Neural crest cell (in vitro differentiated cells): Measurements from ENCODE around the gene ARHGAP35. TPM values are rescaled to one million over a fixed set of nuclear protein-coding genes. Genes with fewer than 3 reads are reported as not detected.

Experiments used
- DNase-seq: peaks from one replicate; pipeline ENCODE4 v3.0.0; 2021; ENCODE audit warnings: low read depth, mixed read lengths, low spot score
- H3K27ac Mint-ChIP-seq: one replicate; pipeline ENCODE4 v1.8.0; 2021; ENCODE audit warnings: mild to moderate bottlenecking, mixed read lengths; ENCODE audit not compliant: unreplicated experiment
- H3K27me3 Mint-ChIP-seq: 2 replicates; pipeline ENCODE4 v1.8.0; 2021; ENCODE audit warnings: low read depth, mild to moderate bottlenecking, mixed read lengths
- H3K36me3 Mint-ChIP-seq: 2 replicates; pipeline ENCODE4 v1.8.0; 2021; ENCODE audit warnings: low read depth, mild to moderate bottlenecking, mixed read lengths
- H3K4me1 Mint-ChIP-seq: 2 replicates; pipeline ENCODE4 v1.8.0; 2021; ENCODE audit warnings: mixed read lengths
- H3K4me3 Mint-ChIP-seq: one replicate; pipeline ENCODE4 v1.8.0; 2021; ENCODE audit warnings: mild to moderate bottlenecking, mixed read lengths
- H3K9me3 Mint-ChIP-seq: 2 replicates; pipeline ENCODE4 v1.8.0; 2021; ENCODE audit warnings: mixed read lengths
- total RNA-seq: library from RNA; stranded (reverse); gene quantifications from 2 replicates; pipeline ENCODE4 v1.2.1, GENCODE V29; 2021
- TF ChIP-seq, protein P1 (sequence below): fragments of 200-600 bp; sonication (generic); conservative IDR thresholded peaks from 2 replicates; pipeline ENCODE4 v1.5.0; 2021; ENCODE audit warnings: antibody characterized with exemption, mild to moderate bottlenecking

The ARHGAP35 gene
- total RNA-seq, 1 donor from 2014 or later, result 82.5 TPM

DNA sequence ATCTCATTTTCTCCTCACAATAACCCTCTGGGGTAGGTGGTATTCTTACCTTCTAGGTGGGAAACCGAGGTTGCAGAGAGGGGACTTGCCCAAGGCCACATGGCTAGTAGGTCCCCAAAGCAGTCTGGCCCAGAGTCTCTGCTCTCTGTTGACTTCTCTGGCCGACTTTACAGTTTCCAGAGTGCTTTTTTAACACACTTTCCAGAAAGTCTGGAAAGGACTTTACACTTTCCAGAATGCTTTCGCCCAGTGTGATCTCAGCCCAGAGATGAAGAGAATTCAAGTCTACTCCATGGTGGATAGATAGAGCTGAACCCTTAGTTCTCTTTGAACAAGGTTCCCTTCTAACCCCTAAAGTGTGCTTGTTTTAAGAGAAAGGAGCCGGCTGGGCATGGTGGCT is 12.2 kb downstream of the ARHGAP35 start:
- no peak for DNase-seq
- Mint-ChIP-seq H3K9me3 (no peaks in the 10 kb centered on the region), H3K36me3 (peaks cover 7% of the 10 kb centered on the region), H3K4me1 (peaks cover 21% of the 10 kb centered on the region), H3K27ac (no peak overlapping the region), H3K4me3 (no peak overlapping the region), H3K27me3 (no peaks in the 10 kb centered on the region)
- TF ChIP-seq, protein P1, sequence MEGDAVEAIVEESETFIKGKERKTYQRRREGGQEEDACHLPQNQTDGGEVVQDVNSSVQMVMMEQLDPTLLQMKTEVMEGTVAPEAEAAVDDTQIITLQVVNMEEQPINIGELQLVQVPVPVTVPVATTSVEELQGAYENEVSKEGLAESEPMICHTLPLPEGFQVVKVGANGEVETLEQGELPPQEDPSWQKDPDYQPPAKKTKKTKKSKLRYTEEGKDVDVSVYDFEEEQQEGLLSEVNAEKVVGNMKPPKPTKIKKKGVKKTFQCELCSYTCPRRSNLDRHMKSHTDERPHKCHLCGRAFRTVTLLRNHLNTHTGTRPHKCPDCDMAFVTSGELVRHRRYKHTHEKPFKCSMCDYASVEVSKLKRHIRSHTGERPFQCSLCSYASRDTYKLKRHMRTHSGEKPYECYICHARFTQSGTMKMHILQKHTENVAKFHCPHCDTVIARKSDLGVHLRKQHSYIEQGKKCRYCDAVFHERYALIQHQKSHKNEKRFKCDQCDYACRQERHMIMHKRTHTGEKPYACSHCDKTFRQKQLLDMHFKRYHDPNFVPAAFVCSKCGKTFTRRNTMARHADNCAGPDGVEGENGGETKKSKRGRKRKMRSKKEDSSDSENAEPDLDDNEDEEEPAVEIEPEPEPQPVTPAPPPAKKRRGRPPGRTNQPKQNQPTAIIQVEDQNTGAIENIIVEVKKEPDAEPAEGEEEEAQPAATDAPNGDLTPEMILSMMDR, result no peak

DNA sequence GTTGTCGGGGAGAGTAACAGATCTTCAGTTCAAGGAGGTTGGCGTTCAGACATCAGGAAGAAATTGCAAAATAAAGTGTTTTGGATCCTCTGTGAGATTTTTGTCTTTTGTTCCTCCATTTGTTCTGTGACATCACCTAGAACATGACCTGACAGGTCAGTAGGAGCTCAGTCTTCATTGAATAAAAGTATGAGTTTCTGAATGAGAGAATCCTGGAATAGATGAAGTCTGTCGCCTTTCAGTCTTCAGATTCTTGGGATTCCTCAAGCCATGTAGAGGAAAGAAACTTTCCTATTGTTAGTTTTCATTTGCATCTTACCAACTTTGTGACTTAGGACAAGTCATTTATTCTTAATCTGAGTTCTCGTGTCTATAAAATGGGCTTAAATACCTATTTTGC is 14.4 kb downstream of the ARHGAP35 start:
- TF ChIP-seq, protein P1, result no peak
- no peak for DNase-seq
- H3K27ac Mint-ChIP-seq, result peak overlapping the region; percentile 31
- H3K4me3 Mint-ChIP-seq, result no peak overlapping the region
- H3K36me3 Mint-ChIP-seq, result peaks cover 7% of the 10 kb centered on the region
- H3K27me3 Mint-ChIP-seq, result no peaks in the 10 kb centered on the region
- H3K9me3 Mint-ChIP-seq, result no peaks in the 10 kb centered on the region
- peaks cover 14% of the 10 kb centered on the region for H3K4me1 Mint-ChIP-seq

DNA sequence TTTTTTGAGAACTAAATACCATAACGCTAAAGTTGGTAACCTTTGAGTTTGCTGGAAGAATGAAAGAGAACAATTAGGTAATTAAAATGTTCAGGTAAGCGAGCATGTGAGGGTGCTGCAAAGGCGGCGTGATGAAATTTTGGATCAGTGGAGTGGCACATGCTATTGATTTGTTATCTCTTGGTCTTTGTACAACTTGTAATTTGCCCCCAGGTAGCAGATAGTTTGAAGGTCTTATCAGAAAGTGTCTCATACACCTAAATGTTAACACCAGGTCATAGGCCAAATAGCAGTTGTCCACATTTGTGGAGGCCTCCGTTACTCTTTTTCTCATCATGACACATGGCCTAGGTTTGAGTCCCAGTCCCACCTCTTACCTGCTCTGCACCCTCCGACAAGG is 14.9 kb downstream of the ARHGAP35 start:
- TF ChIP-seq, protein P1, result no peak
- Mint-ChIP-seq H3K4me3 (no peak overlapping the region), H3K4me1 (peaks cover 14% of the 10 kb centered on the region), H3K27ac (peak overlapping the region; percentile 31), H3K27me3 (no peaks in the 10 kb centered on the region), H3K9me3 (no peaks in the 10 kb centered on the region), H3K36me3 (peaks cover 9% of the 10 kb centered on the region)
- no peak for DNase-seq

DNA sequence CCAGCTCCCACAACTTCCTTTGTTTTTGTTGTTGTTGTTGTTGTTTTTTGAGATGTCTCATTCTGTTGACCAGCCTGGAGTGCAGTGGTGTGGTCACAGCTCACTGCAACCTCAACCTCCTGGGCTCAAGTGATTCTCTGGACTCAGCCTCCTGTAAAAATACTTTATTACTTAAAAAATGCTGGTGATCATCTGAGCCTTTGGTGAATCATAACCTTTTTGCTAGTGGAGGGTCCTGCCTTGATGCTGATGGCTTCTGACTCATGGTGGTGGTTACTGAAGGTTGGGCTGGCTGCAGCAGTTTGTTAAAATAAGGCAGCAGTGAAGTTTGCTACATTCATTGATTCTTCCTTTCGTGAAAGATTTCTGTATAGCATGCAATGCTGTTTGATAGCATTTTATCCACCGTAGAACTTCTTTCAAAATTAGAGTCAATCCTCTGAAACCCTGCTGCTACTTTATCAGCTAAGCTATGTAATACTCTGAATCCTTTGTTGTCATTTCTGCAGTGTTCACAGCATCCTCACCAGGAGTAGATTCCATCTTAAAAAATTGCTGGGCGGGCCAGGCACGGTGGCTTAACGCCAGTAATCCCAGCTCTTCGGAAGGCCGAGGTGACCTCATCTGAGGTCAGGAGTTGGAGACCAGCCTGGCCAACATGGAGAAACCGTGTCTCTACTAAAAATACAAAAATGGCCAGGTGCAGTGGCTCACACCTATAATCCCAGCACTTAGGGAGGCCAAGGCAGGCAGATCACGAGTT is 18.0 kb downstream of the ARHGAP35 start:
- H3K36me3 Mint-ChIP-seq, result peaks cover 6% of the 10 kb centered on the region
- no peaks in the 10 kb centered on the region for H3K9me3 Mint-ChIP-seq
- TF ChIP-seq, protein P1, result no peak
- H3K27me3 Mint-ChIP-seq, result no peaks in the 10 kb centered on the region
- no peak overlapping the region for H3K27ac Mint-ChIP-seq
- H3K4me3 Mint-ChIP-seq, result no peak overlapping the region
- no peak for DNase-seq
- peaks cover 38% of the 10 kb centered on the region for H3K4me1 Mint-ChIP-seq

DNA sequence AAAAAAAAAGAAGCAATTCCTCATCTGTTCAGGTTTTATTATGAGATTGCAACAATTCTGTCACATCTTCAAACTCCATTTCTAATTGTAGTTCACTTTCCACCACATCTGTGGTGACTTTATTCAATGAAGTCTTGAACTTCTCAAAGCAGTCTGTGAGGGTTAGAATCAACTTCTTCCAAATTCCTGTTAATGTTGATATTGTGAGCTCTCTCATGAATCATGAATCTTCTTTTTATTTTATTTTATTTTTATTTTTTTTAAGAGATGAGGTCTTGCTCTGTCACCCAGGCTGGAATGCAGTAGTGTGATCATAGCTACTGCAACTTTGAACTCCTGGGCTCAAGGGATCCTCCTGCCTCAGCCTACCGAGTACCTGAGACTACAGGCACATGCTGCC is 19.6 kb downstream of the ARHGAP35 start:
- H3K36me3 Mint-ChIP-seq, result peaks cover 3% of the 10 kb centered on the region
- H3K27me3 Mint-ChIP-seq, result no peaks in the 10 kb centered on the region
- peaks cover 33% of the 10 kb centered on the region for H3K4me1 Mint-ChIP-seq
- no peaks in the 10 kb centered on the region for H3K9me3 Mint-ChIP-seq
- TF ChIP-seq, protein P1, result no peak
- H3K27ac Mint-ChIP-seq, result no peak overlapping the region
- no peak overlapping the region for H3K4me3 Mint-ChIP-seq
- DNase-seq, result no peak
